Smooth muscle cell (in vitro differentiated cells): ENCODE measurements around the gene PACSIN1. TPM values are rescaled to one million over a fixed set of nuclear protein-coding genes. Genes with fewer than 3 reads are reported as not detected.

Experiments
- DNase-seq: peaks from one replicate; lab custom pipeline; 2025; ENCODE audit not compliant: unreplicated experiment; lab: John Stamatoyannopoulos, UW
- H2AFZ ChIP-seq: fragments of 200-600 bp; sonication (generic); 2 replicates; pipeline ENCODE4 v1.6.0; 2016; ENCODE audit warnings: antibody characterized with exemption, low read depth, mild to moderate bottlenecking
- H3F3A ChIP-seq: fragments of 200-600 bp; sonication (generic); 2 replicates; pipeline ENCODE4 v1.6.0; 2017; ENCODE audit warnings: antibody characterized with exemption, low read depth
- H3K27ac ChIP-seq: fragments of 200-600 bp; sonication (generic); 2 replicates; pipeline ENCODE4 v1.5.1; 2016; ENCODE audit warnings: low read depth, mild to moderate bottlenecking
- H3K27me3 ChIP-seq: fragments of 200-600 bp; sonication (generic); 2 replicates; pipeline ENCODE4 v1.6.1; 2016; ENCODE audit warnings: low read depth, mild to moderate bottlenecking
- H3K36me3 ChIP-seq: fragments of 200-600 bp; sonication (generic); 2 replicates; pipeline ENCODE4 v1.5.1; 2016; ENCODE audit warnings: low read depth
- H3K4me1 ChIP-seq: fragments of 200-600 bp; sonication (generic); 2 replicates; pipeline ENCODE4 v1.5.1; 2016; ENCODE audit warnings: low read depth
- H3K4me2 ChIP-seq: fragments of 200-600 bp; sonication (generic); 2 replicates; pipeline ENCODE4 v1.6.0; 2016; ENCODE audit warnings: mild to moderate bottlenecking
- H3K4me3 ChIP-seq: fragments of 200-600 bp; sonication (generic); 2 replicates; pipeline ENCODE4 v1.5.1; 2016; ENCODE audit warnings: mild to moderate bottlenecking
- H3K79me2 ChIP-seq: fragments of 200-600 bp; sonication (generic); 2 replicates; pipeline ENCODE4 v1.6.0; 2016; ENCODE audit warnings: low read depth, mild to moderate bottlenecking
- H3K9ac ChIP-seq: fragments of 200-600 bp; sonication (generic); 2 replicates; pipeline ENCODE4 v1.6.0; 2016; ENCODE audit warnings: low read depth
- H3K9me3 ChIP-seq: fragments of 200-600 bp; sonication (generic); replicated peaks from 2 replicates; pipeline ENCODE4 v1.5.1; 2016; ENCODE audit warnings: low read depth
- H4K20me1 ChIP-seq: fragments of 200-600 bp; sonication (generic); 2 replicates; pipeline ENCODE4 v1.6.0; 2016; ENCODE audit warnings: low read depth
- CTCF ChIP-seq: fragments of 200-600 bp; sonication (generic); IDR thresholded peaks from 2 replicates; pipeline ENCODE4 v1.5.1; 2017; ENCODE audit warnings: borderline replicate concordance, mild to moderate bottlenecking, antibody characterized with exemption; ENCODE audit not compliant: insufficient read depth, poor library complexity, severe bottlenecking
- WGBS: methylation state at CpG from one replicate; pipeline ENCODE4 v1.1.7; 2016; ENCODE audit warnings: low lambda C conversion rate; 5-methylcytosine and 5-hydroxymethylcytosine counted together
- polyA plus RNA-seq: library from polyadenylated mRNA; unstranded; fragments of >200 nt; fragmentation: Nextera tagmentation; extraction: Ambion mirVana; gene quantifications from 2 replicates; pipeline ENCODE4 v1.2.1, GENCODE V29; 2016
- total RNA-seq: library from RNA; depleted of rRNA; stranded (reverse); fragments of >200 nt; gene quantifications from 2 replicates; pipeline ENCODE4 v1.2.3, GENCODE V29; 2014

Gene PACSIN1
- total and polyA plus RNA-seq, 2 experiments from 2014 or later: not detected

DNA sequence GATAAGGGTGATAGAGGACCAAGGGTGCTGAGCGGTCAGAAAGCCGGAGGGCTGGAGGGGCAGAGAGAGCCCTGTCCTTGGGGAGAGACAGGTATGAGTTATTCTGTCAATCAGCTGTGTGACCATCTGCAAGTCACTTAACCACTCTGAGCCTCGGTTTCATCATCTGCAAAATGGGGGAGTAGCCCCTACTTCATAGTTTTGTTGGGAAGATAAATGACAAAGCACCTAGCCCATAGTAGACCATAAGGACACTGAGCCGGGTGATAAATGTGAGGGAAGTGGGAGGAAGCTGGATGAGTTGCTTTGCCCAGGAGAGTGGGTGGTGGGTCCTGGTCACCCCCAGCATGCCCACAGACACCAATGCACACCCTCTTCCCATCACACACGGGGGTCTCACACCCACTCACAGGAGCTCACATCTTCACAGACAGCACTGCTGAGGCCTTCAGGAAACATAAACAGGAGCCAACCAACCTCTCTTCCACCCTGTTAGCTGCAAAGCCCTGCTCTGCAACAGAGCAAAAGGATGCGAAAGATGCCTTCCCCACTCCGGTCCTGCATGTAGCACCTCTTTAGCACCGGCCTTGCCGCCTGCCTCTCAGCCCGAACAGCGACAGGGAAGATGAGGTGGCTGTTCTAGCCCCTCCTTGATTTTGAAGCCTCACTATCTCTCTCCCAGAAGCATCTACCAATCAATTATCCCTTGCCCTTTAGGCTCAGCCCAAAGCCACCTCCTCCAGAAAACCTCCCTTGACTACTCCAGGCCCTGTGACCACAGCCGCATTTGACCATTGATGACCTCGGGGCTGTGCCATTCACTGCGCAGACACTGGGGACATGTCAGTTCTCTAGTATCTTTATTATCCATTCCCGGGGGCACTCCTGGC is 71.3 kb downstream of the PACSIN1 start:
- WGBS: 91% methylated on average over 15 of the region's 15 CpGs
- H3K27me3 ChIP-seq: no peaks in the 10 kb centered on the region

DNA sequence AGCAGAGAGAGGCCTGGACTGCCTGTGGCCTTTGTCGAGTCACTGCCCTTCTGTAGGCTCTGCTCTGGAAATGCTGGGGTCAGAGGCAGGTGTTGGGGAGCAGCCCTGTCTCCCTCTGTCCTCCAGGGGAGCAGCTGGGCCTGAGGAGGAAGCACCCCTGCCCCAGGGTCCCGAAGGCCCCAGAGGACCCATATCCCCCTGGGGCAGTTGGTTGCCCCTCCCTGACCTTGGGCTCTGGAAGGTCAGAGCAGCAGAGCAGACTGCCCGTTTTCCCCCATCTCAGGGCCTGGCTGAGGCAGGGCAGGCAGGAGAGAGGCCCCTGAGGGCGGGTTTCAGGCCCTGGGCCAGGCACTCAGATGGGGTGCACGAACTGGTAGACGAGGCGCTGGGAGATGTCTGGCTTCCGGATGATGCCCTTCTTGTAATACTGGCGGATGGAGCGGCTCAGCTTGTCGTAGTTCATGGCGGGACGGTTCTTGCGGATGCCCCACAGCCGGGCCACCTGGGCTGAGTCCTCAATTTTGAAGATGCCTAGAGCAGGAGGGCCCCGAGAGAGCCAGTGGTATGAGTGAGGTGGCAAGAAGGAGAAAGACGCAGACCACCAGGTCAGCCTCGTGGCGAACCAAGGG is 72.2 kb downstream of the PACSIN1 start:
- TF ChIP-seq CTCF: no peak
- WGBS: 94% methylated on average over 18 of the region's 19 CpGs
- H3K4me2 ChIP-seq: no peak overlapping the region

More for the DNA sequence above, 71.3 kb downstream of the PACSIN1 start:
- H3K4me3 ChIP-seq: no peak overlapping the region
- no peak for DNase-seq
- H3K4me1 ChIP-seq: no peaks in the 10 kb centered on the region
- no peaks in the 10 kb centered on the region for H3F3A ChIP-seq
- no peak overlapping the region for H3K4me2 ChIP-seq
- H3K9me3 ChIP-seq: no peaks in the 10 kb centered on the region
- H3K36me3 ChIP-seq: no peaks in the 10 kb centered on the region
- no peak overlapping the region for H3K27ac ChIP-seq
- no peak for TF ChIP-seq CTCF
- no peak overlapping the region for H3K9ac ChIP-seq
- H2AFZ ChIP-seq: no peak overlapping the region
- no peaks in the 10 kb centered on the region for H3K79me2 ChIP-seq
- H4K20me1 ChIP-seq: no peaks in the 10 kb centered on the region

GRCh38 chr6:34538581-34538980 is 72.7 kb downstream of the PACSIN1 start:
- no peaks in the 10 kb centered on the region for H3K36me3 ChIP-seq
- H3K79me2 ChIP-seq: no peaks in the 10 kb centered on the region
- no peak overlapping the region for H3K9ac ChIP-seq
- no peaks in the 10 kb centered on the region for H3K4me1 ChIP-seq
- no peaks in the 10 kb centered on the region for H4K20me1 ChIP-seq
- 83% methylated on average over 6 of the region's 6 CpGs for WGBS
- H3K4me3 ChIP-seq: no peak overlapping the region
- H2AFZ ChIP-seq: no peak overlapping the region
- TF ChIP-seq CTCF: no peak
- H3K27ac ChIP-seq: no peak overlapping the region
- no peak overlapping the region for H3K4me2 ChIP-seq
- H3K9me3 ChIP-seq: no peaks in the 10 kb centered on the region
- no peaks in the 10 kb centered on the region for H3F3A ChIP-seq
- no peak for DNase-seq
- H3K27me3 ChIP-seq: no peaks in the 10 kb centered on the region

More for the DNA sequence above, 72.2 kb downstream of the PACSIN1 start:
- Histone ChIP-seq H3K9me3 (no peaks in the 10 kb centered on the region), H3K27ac (no peak overlapping the region), H3K9ac (no peak overlapping the region), H3K27me3 (no peaks in the 10 kb centered on the region), H2AFZ (no peak overlapping the region), H4K20me1 (no peaks in the 10 kb centered on the region), H3K4me3 (no peak overlapping the region), H3K4me1 (no peaks in the 10 kb centered on the region), H3K36me3 (no peaks in the 10 kb centered on the region), H3F3A (no peaks in the 10 kb centered on the region), H3K79me2 (no peaks in the 10 kb centered on the region)
- no peak for DNase-seq
